K562 (cell line): Measurements from ENCODE around the gene CDC27. TPM values are rescaled to one million over a fixed set of nuclear protein-coding genes. Genes with fewer than 3 reads are reported as not detected.

ENCODE experiments used
- BCL6 ChIP-seq: fragments of 250-450 bp; sonication (Bioruptor Pico); IDR thresholded peaks from 2 replicates; pipeline ENCODE4 v1.4.0; 2020
- CBFA2T3 ChIP-seq: fragments of 450-650 bp; IDR thresholded peaks from 2 replicates; pipeline ENCODE4 v1.6.1; 2017
- EP300 ChIP-seq: IDR thresholded peaks from 2 replicates; pipeline ENCODE4 v1.6.1; 2012; ENCODE audit warnings: low read length, improper control_type of control experiment
- HDAC6 ChIP-seq: IDR thresholded peaks from 2 replicates; pipeline ENCODE4 v1.6.1; 2012; ENCODE audit warnings: low read depth, mild to moderate bottlenecking, control low read depth, inconsistent platforms, low read length, moderate library complexity
- HNRNPK ChIP-seq: fragments of 200-400 bp; formaldehyde crosslinking; IDR thresholded peaks from one replicate; pipeline ENCODE4 v1.6.1; 2018; ENCODE audit warnings: mild to moderate bottlenecking, low read depth, low read length; ENCODE audit not compliant: poor library complexity, severe bottlenecking
- MEF2A ChIP-seq: IDR thresholded peaks from 2 replicates; pipeline ENCODE4 v1.6.1; 2011; ENCODE audit warnings: low read depth, mild to moderate bottlenecking, low read length, moderate library complexity; ENCODE audit not compliant: control insufficient read depth
- NR4A1 ChIP-seq, 2 experiments: fragments of 250-450 bp in 1 of 2; fragments of 450-650 bp in 1 of 2; sonication (Bioruptor Pico) in 1 of 2; IDR thresholded peaks; 2 replicates each; pipeline versions ENCODE4 v1.4.0 to v1.6.1; 2016 to 2020; ENCODE audit warnings: mild to moderate bottlenecking in 2 of 2, missing compliant biosample characterization in 1 of 2, missing genetic modification characterization in 1 of 2, moderate library complexity in 1 of 2
- POLR2G ChIP-seq: fragments of 200-400 bp; formaldehyde crosslinking; IDR thresholded peaks from 2 replicates; pipeline ENCODE4 v1.6.1; 2017; ENCODE audit warnings: low read depth, mild to moderate bottlenecking, antibody characterized with exemption, low read length, moderate library complexity
- ZNF3 ChIP-seq: fragments of 250-450 bp; sonication (Bioruptor Pico); IDR thresholded peaks from 2 replicates; pipeline ENCODE4 v1.5.0; 2021; ENCODE audit warnings: mild to moderate bottlenecking, moderate library complexity
- ZNF707 ChIP-seq: fragments of 250-450 bp; sonication (Bioruptor Pico); conservative IDR thresholded peaks from 2 replicates; pipeline ENCODE4 v1.8.0; 2022; ENCODE audit warnings: inconsistent platforms, mild to moderate bottlenecking, moderate library complexity
- polyA plus RNA-seq, 8 experiments: library from polyadenylated mRNA; depleted of rRNA in 4 of 8; stranded (reverse) in 5 of 8; unstranded in 3 of 8; fragments of >200 nt; fragmentation: Nextera tagmentation in 2 of 8; fragmentation: Illumina TruSeq in 1 of 8; extraction: Ambion mirVana in 2 of 8; extraction: Trizol in 1 of 8; gene quantifications; 2 replicates each; pipeline versions ENCODE4 v1.2.1 to v1.2.3, GENCODE V29; 2011 to 2014; ENCODE audit warnings: inconsistent platforms in 1 of 8, missing spikeins in 1 of 8
- total RNA-seq, 7 experiments: library from RNA; depleted of rRNA in 6 of 7; stranded (reverse); fragments of >200 nt in 6 of 7; fragmentation: Illumina TruSeq in 2 of 7; extraction: Trizol in 2 of 7; gene quantifications; 2 replicates each; pipeline versions ENCODE4 v1.2.1 to v1.2.3, GENCODE V29; 2011 to 2021; ENCODE audit warnings: low replicate concordance in 1 of 7
- TF ChIP-seq, protein P1 (sequence below), 2 experiments: fragments of 450-650 bp; IDR thresholded peaks; 2 replicates each; pipeline ENCODE4 v1.6.1; 2016; ENCODE audit warnings: mild to moderate bottlenecking in 2 of 2, borderline replicate concordance in 1 of 2, low read depth in 1 of 2, moderate library complexity in 1 of 2
- TF ChIP-seq, protein P2 (sequence below): fragments of 250-450 bp; sonication (Bioruptor Pico); IDR thresholded peaks from 2 replicates; pipeline ENCODE4 v1.4.0; 2020

The CDC27 gene
- total and polyA plus RNA-seq, 9 of the 15 experiments (the other 6 are each of a cell fraction or from before 2014, with no cell fraction given): 28.6 to 155 (median 94.1) TPM

DNA sequence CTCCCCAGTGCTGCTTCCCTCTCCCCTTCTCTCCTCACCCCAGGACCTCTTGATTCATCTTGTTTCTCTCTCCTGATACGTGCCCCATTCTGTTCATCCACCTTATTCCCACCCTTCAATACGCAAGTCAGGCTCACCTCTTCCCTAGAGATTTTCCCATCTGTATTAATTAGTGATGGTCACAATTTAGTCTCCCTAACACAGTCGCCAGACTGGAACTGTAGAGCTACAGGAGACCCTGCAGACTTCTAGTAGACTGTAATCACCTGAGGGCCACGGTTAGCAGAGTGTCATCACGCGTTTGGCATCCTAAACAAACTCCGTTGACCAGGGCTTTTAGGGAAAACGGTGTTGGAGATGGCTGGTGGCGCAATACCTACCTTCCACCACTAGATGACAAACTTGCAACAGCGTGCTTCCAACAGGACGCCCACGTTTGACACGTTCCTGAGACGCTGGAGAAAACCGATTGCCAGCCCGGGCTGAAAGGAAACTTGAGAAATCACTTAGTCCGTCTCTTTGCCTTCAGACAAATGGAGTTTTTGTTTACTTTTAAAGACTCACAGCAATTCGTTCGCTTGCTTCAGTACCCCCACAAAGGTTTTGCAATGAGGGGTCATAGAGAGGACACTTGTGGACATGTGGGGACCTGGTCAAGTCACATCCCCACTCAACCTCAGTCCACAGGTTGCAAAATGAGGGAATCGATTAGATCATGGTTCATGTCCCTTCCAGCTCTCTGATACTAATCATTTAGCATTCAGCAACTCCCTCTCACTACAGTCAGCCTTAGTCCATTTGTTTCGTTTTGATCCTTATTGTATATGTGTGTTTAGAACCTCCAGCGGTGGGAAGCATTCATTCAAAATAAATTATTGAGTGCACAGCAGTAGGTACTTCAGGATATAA, 40.7 kb upstream of the CDC27 start (continued):
- no peak for TF ChIP-seq HNRNPK
- no peak for TF ChIP-seq ZNF707
- TF ChIP-seq, protein P1, sequence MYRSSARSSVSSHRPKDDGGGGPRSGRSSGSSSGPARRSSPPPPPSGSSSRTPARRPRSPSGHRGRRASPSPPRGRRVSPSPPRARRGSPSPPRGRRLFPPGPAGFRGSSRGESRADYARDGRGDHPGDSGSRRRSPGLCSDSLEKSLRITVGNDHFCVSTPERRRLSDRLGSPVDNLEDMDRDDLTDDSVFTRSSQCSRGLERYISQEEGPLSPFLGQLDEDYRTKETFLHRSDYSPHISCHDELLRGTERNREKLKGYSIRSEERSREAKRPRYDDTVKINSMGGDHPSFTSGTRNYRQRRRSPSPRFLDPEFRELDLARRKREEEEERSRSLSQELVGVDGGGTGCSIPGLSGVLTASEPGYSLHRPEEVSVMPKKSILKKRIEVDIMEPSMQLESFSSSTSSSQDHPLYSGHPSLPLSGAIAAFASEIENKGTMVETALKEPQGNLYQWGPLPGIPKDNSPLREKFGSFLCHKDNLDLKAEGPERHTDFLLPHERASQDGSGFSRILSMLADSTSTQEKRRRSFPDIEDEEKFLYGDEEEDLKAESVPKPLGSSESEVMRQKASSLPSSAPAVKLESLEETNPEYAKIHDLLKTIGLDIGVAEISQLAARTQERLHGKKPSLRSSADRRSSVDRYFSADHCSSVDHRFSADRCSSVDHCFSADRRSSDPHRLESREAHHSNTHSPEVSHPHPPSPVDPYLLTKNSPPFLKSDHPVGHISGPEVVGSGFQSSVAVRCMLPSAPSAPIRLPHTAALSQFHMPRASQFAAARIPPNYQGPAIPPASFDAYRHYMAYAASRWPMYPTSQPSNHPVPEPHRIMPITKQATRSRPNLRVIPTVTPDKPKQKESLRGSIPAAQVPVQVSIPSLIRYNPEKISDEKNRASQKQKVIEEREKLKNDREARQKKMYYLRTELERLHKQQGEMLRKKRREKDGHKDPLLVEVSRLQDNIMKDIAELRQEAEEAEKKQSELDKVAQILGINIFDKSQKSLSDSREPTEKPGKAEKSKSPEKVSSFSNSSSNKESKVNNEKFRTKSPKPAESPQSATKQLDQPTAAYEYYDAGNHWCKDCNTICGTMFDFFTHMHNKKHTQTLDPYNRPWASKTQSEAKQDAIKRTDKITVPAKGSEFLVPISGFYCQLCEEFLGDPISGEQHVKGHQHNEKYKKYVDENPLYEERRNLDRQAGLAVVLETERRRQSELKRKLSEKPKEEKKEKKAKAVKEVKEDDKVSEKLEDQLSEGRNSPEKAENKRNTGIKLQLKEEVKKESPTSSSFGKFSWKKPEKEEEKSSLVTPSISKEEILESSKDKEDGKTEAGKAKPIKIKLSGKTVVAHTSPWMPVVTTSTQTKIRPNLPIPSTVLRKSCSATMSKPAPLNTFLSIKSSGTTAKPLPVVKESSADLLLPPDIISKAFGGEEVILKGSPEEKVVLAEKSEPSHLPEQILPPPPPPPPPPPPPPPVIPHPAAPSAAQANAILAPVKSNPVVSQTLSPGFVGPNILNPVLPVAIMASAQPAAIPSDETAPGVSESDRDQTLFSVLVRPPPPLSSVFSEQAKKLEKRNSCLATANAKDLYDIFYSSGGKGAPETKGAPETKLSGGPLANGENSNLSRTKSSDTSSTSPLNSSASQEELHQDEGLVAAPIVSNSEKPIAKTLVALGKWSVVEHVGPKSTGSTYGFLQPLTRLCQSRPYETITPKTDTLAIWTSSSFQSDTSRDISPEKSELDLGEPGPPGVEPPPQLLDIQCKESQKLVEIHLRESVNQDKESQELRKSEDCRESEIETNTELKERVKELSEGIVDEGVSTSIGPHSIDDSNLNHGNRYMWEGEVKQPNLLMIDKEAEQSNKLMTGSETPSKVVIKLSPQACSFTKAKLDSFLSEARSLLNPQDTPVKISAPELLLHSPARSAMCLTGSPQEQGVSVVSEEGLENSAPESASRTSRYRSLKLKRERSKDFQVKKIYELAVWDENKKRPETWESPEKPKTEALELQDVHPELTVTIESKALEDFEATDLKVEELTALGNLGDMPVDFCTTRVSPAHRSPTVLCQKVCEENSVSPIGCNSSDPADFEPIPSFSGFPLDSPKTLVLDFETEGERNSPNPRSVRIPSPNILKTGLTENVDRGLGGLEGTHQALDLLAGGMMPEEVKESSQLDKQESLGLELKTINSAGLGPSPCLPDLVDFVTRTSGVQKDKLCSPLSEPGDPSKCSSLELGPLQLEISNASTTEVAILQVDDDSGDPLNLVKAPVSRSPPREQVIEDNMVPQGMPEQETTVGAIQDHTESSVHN (IDR thresholded peaks at IDR 0.05; ENCODE audit: borderline replicate concordance in 1 of 2, low read depth in 1 of 2): no peak
- TF ChIP-seq POLR2G: no peak
- no peak for TF ChIP-seq HDAC6
- 0 out of 2 replicates have a peak, but pooled peaks have one; percentile 27 for TF ChIP-seq MEF2A
- no peak for TF ChIP-seq ZNF3
- 0 out of 2 replicates have a peak, but pooled peaks have one; percentile 20 for TF ChIP-seq CBFA2T3
- no peak for TF ChIP-seq NR4A1 (CRISPR knock-in tag; IDR thresholded peaks at IDR 0.05)
- peak; percentile 72; the same call in 1 of the 2 replicates for TF ChIP-seq NR4A1 (tag; IDR thresholded peaks at IDR 0.05)
- TF ChIP-seq EP300: peak; percentile 30; the same call in 1 of the 2 replicates
- TF ChIP-seq, protein P2, sequence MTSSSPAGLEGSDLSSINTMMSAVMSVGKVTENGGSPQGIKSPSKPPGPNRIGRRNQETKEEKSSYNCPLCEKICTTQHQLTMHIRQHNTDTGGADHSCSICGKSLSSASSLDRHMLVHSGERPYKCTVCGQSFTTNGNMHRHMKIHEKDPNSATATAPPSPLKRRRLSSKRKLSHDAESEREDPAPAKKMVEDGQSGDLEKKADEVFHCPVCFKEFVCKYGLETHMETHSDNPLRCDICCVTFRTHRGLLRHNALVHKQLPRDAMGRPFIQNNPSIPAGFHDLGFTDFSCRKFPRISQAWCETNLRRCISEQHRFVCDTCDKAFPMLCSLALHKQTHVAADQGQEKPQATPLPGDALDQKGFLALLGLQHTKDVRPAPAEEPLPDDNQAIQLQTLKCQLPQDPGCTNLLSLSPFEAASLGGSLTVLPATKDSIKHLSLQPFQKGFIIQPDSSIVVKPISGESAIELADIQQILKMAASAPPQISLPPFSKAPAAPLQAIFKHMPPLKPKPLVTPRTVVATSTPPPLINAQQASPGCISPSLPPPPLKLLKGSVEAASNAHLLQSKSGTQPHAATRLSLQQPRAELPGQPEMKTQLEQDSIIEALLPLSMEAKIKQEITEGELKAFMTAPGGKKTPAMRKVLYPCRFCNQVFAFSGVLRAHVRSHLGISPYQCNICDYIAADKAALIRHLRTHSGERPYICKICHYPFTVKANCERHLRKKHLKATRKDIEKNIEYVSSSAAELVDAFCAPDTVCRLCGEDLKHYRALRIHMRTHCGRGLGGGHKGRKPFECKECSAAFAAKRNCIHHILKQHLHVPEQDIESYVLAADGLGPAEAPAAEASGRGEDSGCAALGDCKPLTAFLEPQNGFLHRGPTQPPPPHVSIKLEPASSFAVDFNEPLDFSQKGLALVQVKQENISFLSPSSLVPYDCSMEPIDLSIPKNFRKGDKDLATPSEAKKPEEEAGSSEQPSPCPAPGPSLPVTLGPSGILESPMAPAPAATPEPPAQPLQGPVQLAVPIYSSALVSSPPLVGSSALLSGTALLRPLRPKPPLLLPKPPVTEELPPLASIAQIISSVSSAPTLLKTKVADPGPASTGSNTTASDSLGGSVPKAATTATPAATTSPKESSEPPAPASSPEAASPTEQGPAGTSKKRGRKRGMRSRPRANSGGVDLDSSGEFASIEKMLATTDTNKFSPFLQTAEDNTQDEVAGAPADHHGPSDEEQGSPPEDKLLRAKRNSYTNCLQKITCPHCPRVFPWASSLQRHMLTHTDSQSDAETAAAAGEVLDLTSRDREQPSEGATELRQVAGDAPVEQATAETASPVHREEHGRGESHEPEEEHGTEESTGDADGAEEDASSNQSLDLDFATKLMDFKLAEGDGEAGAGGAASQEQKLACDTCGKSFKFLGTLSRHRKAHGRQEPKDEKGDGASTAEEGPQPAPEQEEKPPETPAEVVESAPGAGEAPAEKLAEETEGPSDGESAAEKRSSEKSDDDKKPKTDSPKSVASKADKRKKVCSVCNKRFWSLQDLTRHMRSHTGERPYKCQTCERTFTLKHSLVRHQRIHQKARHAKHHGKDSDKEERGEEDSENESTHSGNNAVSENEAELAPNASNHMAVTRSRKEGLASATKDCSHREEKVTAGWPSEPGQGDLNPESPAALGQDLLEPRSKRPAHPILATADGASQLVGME (CRISPR knock-in tag): no peak
- TF ChIP-seq BCL6 (CRISPR knock-in tag): no peak
